Heart right ventricle (tissue), 16 donors: ENCODE results near the gene FSD1. TPM values are rescaled to one million over a fixed set of nuclear protein-coding genes. Genes with fewer than 3 reads are reported as not detected.

ENCODE experiments used
- ATAC-seq, 8 donors: fragments of 200-7000 bp; cut with Tn5 transposase; one replicate each; pipeline ENCODE4 v1.9.1; 2020; ENCODE audit warnings: mild to moderate bottlenecking in 8 of 8, moderate library complexity in 8 of 8, moderate number of reproducible peaks in 1 of 8
- DNase-seq, 2 donors: peaks; one replicate each; pipeline ENCODE4 v3.0.0-alpha.2; 2020
- H3K27ac ChIP-seq, 10 donors: fragments of 200-600 bp; sonication (generic) in 2 of 10; one replicate each; pipeline versions ENCODE4 v1.5.0 to v1.8.0; 2020 to 2022; ENCODE audit warnings: mild to moderate bottlenecking in 3 of 10
- H3K27me3 ChIP-seq, 7 donors: fragments of 200-600 bp; one replicate each; pipeline ENCODE4 v1.8.0; 2021 to 2022; ENCODE audit warnings: mild to moderate bottlenecking in 2 of 7
- H3K36me3 ChIP-seq, 9 donors: fragments of 200-600 bp; sonication (generic) in 1 of 9; one replicate each; pipeline versions ENCODE4 v1.5.0 to v1.8.0; 2020 to 2022; ENCODE audit warnings: mild to moderate bottlenecking in 2 of 9
- H3K4me1 ChIP-seq, 9 donors: fragments of 200-600 bp; sonication (generic) in 1 of 9; one replicate each; pipeline versions ENCODE4 v1.5.0 to v1.8.0; 2020 to 2022; ENCODE audit warnings: mild to moderate bottlenecking in 4 of 9
- H3K4me3 ChIP-seq, 10 donors: fragments of 200-600 bp; sonication (generic) in 2 of 10; one replicate each; pipeline versions ENCODE4 v1.5.0 to v1.8.0; 2020 to 2022; ENCODE audit warnings: mild to moderate bottlenecking in 7 of 10, moderate library complexity in 2 of 10
- H3K9me3 ChIP-seq, 11 donors: fragments of 200-600 bp in 10 of 11; sonication (generic) in 2 of 11; one replicate each; pipeline versions ENCODE4 v1.5.0 to v1.8.0; 2013 to 2022; ENCODE audit warnings: mild to moderate bottlenecking in 2 of 11, control low read depth in 1 of 11, moderate library complexity in 1 of 11
- WGBS, 2 donors: extraction: QIAGEN DNeasy Blood & Tissue Kit; methylation state at CpG; one replicate each; pipeline ENCODE4 v1.1.7; 2013; ENCODE audit warnings: inconsistent platforms in 1 of 2; 5-methylcytosine and 5-hydroxymethylcytosine counted together
- intact Hi-C, 10 donors: fragments of 100-400 bp; cut with DNase I; formaldehyde crosslinking; loops; one replicate each; pipeline versions ENCODE4 v1.11.1 to v1.14.2; 2022
- polyA plus RNA-seq, 2 donors: library from polyadenylated mRNA; stranded (reverse); fragments of 200-250 nt; gene quantifications; one replicate each; pipeline ENCODE4 v1.2.3, GENCODE V29; 2013
- total RNA-seq, 10 donors: library from RNA; stranded (reverse); fragmentation: NEBNext Ultra II Directional in 3 of 10; extraction: Animal tissue kit (Norgen Biotek cat#: 25700) in 3 of 10; gene quantifications; one replicate each; pipeline versions ENCODE4 v1.2.1 to v1.2.4, GENCODE V29; 2021 to 2023
- TF ChIP-seq, protein P1 (sequence below), 9 donors: fragments of 200-600 bp; sonication (generic) in 2 of 9; IDR thresholded peaks; one replicate each; pipeline versions ENCODE4 v1.5.0 to v1.8.0; 2021 to 2022; ENCODE audit warnings: antibody characterized with exemption in 9 of 9, mild to moderate bottlenecking in 5 of 9, moderate library complexity in 1 of 9
- donor health status: Arrhythmogenic right ventricular cardiomyopathy.
- donor health status: ischemic (EF 13 %, LVEDD 7.1; RV severe dilation, severe dysfunction).
- donor health status: healthy with polysubstance abuse.
- donor health status: DM: no; HTN: yes; CAD: no.
- donor health status: DM: no; HTN: no; CAD: no.
- donor health status: ischemic (EF 25% LVEDD 6.9; RV normal size, moderate dysfunction).
- donor health status: ischemic (EF 25% LVEDD 5.7; RV mildly dilated, moderate dysfunction).
- donor health status: healthy.
- donor health status: DM: yes; HTN: yes; CAD: no.
- donor health status: Ischemic cardiomyopathy.
- donor health status: ischemic (EF 35%, LVEDD 5.7; RV mildly dilated, moderate dysfunction).
- donor health status: nonischemic (EF 11% LVEDD 7.7; RV severe dilation, severe dysfunction).
- donor health status: DM: yes; HTN: yes; CAD: no.
- donor health status: PGD.
- donor health status: ischemic (EF 29% LVEDD 5.4; RV normal size, mild dysfunction).
- donor health status: nonischemic (EF 23%, LVEDD 6.1; RV moderate dilation, normal function).

Gene FSD1
- total and polyA plus RNA-seq, 12 donors, result 0.10 to 0.25 TPM; not detected in 10

DNA sequence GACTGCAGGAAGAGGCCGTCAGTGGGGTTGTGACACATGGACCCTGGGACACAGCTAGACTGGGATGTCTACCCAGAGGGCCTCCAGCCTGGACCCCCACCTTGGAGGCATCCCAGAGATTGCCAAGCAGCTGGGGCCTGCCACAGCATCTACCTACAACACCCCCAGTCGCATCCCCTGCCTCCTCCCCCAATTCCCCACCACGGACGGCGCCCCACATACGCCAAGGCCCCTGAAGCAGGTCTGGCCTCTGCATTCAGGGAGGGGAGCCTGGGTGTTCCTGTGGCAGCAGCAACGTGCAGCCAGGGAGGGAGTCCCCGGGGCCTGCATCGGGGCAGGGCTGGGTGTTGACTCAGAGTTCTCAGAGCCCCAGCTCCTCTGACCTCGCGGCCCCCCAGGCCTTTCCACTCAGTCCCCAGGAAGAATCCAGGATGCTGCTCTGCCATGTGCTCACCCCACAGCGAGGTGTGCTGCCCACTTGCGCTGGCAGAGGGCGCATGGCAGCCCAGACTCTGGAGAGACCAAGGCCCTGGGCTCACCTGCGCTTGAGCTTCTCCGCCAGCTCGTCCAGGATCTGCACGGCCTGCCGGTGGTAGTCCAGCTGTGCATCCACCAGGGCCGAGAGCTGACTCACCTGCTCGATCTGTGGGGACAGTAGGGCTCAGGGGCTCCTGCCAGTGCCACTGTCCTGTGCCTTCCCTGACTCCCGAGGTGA is 58.6 kb downstream of the FSD1 start:
- Histone ChIP-seq H3K27ac (no peak overlapping the region), H3K27me3 (no peaks in the 10 kb centered on the region), H3K36me3 (peaks cover 6 to 96% (median 45%) of the 10 kb centered on the region in 9 donors), H3K9me3 (no peaks in the 10 kb centered on the region), H3K4me3 (no peak overlapping the region), H3K4me1 (peaks cover 3 to 13% (median 7%) of the 10 kb centered on the region in 9 donors)
- intact Hi-C loops, result no loop called here
- TF ChIP-seq, protein P1, sequence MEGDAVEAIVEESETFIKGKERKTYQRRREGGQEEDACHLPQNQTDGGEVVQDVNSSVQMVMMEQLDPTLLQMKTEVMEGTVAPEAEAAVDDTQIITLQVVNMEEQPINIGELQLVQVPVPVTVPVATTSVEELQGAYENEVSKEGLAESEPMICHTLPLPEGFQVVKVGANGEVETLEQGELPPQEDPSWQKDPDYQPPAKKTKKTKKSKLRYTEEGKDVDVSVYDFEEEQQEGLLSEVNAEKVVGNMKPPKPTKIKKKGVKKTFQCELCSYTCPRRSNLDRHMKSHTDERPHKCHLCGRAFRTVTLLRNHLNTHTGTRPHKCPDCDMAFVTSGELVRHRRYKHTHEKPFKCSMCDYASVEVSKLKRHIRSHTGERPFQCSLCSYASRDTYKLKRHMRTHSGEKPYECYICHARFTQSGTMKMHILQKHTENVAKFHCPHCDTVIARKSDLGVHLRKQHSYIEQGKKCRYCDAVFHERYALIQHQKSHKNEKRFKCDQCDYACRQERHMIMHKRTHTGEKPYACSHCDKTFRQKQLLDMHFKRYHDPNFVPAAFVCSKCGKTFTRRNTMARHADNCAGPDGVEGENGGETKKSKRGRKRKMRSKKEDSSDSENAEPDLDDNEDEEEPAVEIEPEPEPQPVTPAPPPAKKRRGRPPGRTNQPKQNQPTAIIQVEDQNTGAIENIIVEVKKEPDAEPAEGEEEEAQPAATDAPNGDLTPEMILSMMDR (IDR thresholded peaks at IDR 0.05), result no peak
- no peak for ATAC-seq
- DNase-seq, result no peak
- WGBS, 2 donors, result 83 to 84% methylated on average over 22 of the region's 22 CpGs

DNA sequence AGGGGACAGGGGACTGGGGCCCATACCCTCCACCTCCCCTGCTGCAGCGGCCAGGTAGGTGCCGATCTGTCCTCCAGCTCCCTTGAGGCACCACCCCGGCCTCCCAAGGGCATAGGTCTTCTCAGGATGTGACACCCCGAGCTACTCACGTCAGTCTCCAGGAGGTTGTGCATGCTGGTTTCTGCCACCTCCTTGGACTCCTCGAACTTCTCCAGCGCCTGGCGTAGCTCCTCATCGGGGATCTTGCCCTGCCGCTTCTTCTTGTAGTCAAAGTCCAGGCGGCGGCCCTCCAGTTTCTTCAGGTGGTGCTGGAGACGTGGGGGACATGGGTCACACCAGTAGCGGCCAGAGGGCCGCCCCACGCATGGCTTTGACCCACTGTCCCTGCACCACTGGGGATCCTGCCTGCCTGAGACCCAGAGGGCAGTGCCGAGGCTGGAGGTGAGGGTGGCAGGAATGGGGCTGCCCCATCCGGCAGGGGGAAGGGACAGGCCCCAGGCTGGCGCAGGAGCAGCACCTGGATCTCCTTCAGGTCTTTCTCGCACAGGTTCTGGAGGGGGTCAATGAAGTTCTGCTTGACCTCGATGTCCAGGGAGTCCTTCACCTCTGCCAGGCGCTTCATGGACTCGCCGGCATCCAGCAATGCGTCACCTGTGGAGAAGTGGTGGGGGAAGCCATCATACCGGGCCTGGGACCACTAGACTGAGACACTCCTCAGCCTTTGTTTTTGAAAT is 59.3 kb downstream of the FSD1 start:
- Histone ChIP-seq H3K4me3 (no peak overlapping the region), H3K27ac (no peak overlapping the region), H3K36me3 (peaks cover 6 to 89% (median 45%) of the 10 kb centered on the region in 9 donors), H3K9me3 (no peaks in the 10 kb centered on the region), H3K4me1 (peaks cover 9 to 21% (median 15%) of the 10 kb centered on the region in 9 donors), H3K27me3 (no peaks in the 10 kb centered on the region)
- WGBS, 2 donors, result 95% methylated on average over 25 to 26 of the region's 26 CpGs
- TF ChIP-seq, protein P1 (IDR thresholded peaks at IDR 0.05), result no peak
- intact Hi-C loops, result no loop called here
- no peak for DNase-seq
- ATAC-seq, result no peak

DNA sequence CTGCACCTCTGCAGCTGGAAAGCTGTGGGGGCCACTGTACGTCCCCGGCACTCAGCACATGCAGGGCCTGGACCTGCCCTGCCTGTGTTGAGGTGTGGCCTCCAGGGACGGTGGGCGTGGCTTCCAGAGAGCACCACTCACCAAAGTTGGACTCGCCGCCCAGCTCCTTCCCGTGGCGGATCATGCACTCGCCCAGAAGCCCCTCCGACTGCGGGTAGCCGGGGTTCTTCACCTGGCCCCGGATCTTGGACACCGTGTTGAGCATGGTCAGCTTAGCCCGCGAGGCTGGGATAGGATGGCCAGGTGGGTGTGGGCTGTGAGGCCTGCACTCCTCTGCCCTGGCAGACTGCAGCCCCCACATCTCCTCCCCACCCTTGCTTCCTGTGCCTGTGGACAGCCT is 60.9 kb downstream of the FSD1 start:
- WGBS, 2 donors, result 85 to 90% methylated on average over 16 of the region's 16 CpGs
- H3K27me3 ChIP-seq, result no peaks in the 10 kb centered on the region
- H3K4me3 ChIP-seq, result no peak overlapping the region
- H3K27ac ChIP-seq, result no peak overlapping the region
- H3K9me3 ChIP-seq, result no peaks in the 10 kb centered on the region
- peaks cover 6 to 73% (median 45%) of the 10 kb centered on the region in 9 donors for H3K36me3 ChIP-seq
- intact Hi-C loops, result no loop called here
- no peak for ATAC-seq
- no peak for DNase-seq
- TF ChIP-seq, protein P1 (IDR thresholded peaks at IDR 0.05), result no peak
- H3K4me1 ChIP-seq, result peaks cover 23 to 37% (median 31%) of the 10 kb centered on the region in 9 donors

DNA sequence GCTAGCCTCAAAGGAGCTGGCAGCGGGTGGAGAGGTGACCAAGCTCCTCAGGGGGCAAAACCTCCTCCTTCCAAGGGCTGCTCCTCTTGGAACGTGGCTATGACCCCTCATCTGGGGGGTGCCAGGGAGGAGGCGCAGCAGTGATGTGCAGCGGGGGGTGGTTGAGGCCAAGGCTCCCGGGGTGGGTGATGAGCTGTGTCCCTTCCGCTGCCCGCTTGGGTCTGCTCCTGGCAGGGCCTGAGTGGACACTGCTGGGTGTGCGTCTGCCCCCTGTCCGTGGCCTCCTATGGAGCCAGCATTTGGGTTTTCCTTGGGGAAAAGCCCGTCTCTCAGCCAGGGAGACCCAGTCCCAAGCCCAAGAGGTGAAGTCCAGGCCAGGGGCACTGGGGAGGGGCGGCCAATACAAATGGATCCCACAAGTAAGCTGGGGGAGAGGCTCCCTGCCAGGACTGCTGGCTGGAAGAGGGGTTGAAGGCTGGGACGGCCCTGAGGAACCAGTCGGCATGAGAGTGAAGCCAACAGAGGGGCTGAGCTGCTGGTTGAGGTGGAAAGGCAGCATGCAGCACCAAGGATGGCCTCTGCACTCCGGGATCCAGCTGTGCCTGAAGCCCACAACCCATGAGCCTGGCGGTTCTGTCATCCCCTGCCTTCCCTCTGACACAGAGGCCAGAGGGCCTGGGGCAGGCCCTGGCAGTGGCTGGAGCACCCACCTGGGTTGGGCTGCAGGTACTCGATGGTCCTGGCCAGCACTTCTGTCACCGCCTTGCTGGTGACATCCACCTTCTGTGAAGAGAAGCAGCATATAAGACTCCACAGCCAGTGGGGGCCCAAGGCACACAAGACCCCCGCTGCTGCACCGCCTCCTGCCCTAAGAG is 61.6 kb downstream of the FSD1 start:
- Histone ChIP-seq H3K27me3 (no peaks in the 10 kb centered on the region), H3K4me1 (peaks cover 26 to 44% (median 37%) of the 10 kb centered on the region in 9 donors), H3K36me3 (peaks cover 6 to 67% (median 45%) of the 10 kb centered on the region in 9 donors), H3K9me3 (no peaks in the 10 kb centered on the region), H3K27ac (no peak overlapping the region), H3K4me3 (no peak overlapping the region)
- DNase-seq (no peak), ATAC-seq (no peak)
- 93 to 94% methylated on average over 19 of the region's 19 CpGs for WGBS, 2 donors
- TF ChIP-seq, protein P1 (IDR thresholded peaks at IDR 0.05), result no peak
- intact Hi-C loops, result no loop called here
